ENCODE measurements around the gene SPAAR. TPM values are rescaled to one million over a fixed set of nuclear protein-coding genes. Genes with fewer than 3 reads are reported as not detected.
A peak's percentile ranks its signal among the peaks of the same experiment; 100 is the strongest.

Gene SPAAR, protein sequence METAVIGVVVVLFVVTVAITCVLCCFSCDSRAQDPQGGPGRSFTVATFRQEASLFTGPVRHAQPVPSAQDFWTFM
- 4.0 TPM for total RNA-seq

DNA sequence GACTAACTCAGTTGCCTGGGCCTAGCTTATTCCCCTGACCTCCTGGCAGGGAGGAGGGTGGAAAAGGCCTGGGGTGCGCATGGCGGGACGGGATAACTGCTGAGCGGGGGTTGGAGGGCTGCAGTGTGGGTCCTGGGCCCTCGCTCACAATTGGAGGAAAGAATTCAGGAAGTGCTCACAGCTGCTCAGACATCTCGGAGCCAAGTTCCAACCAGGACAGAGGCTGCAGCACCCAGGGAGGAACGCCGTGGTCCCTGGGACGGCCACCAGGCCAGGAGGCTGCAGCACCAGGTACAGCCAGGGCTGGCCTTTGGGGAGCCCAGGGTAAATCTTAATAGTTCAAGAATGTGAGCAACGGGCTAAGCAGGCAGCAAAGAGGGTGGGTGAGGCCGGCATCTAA lies at the start of gene SPAAR:
SPAAR (plus strand) TSS at position 217 of the 400 bp plus-strand sequence. CDS start 974 bp downstream, outside the sequence.
- intact Hi-C loops (cut with DNase I), result loop anchor here (10.0 kb wide), 3 partner anchors 254 to 414 kb away; partner anchors contain the start of genes CCDC107, CCIN, RMRP and RUSC2
- DNase-seq (ENCODE audit: low spot score in 2 of 2), result no peak
- H3K36me3 ChIP-seq, result no peaks in the 10 kb centered on the region
- no peaks in the 10 kb centered on the region for H3K27me3 ChIP-seq
- peak within 1 kb of the TSS in 1 of 2 donors; percentile 39 for H3K4me3 ChIP-seq
- H3K4me1 ChIP-seq, result peaks cover 52 to 78% of the 10 kb centered on the region in 2 donors
- TF ChIP-seq, protein P1, sequence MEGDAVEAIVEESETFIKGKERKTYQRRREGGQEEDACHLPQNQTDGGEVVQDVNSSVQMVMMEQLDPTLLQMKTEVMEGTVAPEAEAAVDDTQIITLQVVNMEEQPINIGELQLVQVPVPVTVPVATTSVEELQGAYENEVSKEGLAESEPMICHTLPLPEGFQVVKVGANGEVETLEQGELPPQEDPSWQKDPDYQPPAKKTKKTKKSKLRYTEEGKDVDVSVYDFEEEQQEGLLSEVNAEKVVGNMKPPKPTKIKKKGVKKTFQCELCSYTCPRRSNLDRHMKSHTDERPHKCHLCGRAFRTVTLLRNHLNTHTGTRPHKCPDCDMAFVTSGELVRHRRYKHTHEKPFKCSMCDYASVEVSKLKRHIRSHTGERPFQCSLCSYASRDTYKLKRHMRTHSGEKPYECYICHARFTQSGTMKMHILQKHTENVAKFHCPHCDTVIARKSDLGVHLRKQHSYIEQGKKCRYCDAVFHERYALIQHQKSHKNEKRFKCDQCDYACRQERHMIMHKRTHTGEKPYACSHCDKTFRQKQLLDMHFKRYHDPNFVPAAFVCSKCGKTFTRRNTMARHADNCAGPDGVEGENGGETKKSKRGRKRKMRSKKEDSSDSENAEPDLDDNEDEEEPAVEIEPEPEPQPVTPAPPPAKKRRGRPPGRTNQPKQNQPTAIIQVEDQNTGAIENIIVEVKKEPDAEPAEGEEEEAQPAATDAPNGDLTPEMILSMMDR (IDR thresholded peaks at IDR 0.05), result no peak
- no peaks in the 10 kb centered on the region for H3K9me3 ChIP-seq
- H3K27ac ChIP-seq, result peak within 1 kb of the TSS; percentile 84 to 98

GRCh38 chr9:35859990-35860339 lies 49.3 kb upstream of the SPAAR start:
- H3K9me3 ChIP-seq, result no peaks in the 10 kb centered on the region
- TF ChIP-seq, protein P1 (IDR thresholded peaks at IDR 0.05), result no peak
- H3K36me3 ChIP-seq, result no peaks in the 10 kb centered on the region
- H3K4me3 ChIP-seq, result no peak overlapping the region
- no peaks in the 10 kb centered on the region for H3K27me3 ChIP-seq
- H3K27ac ChIP-seq, result no peak overlapping the region
- no peak for DNase-seq (ENCODE audit: low spot score in 2 of 2)
- intact Hi-C loops (cut with DNase I), result no loop called here
- H3K4me1 ChIP-seq, result no peaks in the 10 kb centered on the region

DNA sequence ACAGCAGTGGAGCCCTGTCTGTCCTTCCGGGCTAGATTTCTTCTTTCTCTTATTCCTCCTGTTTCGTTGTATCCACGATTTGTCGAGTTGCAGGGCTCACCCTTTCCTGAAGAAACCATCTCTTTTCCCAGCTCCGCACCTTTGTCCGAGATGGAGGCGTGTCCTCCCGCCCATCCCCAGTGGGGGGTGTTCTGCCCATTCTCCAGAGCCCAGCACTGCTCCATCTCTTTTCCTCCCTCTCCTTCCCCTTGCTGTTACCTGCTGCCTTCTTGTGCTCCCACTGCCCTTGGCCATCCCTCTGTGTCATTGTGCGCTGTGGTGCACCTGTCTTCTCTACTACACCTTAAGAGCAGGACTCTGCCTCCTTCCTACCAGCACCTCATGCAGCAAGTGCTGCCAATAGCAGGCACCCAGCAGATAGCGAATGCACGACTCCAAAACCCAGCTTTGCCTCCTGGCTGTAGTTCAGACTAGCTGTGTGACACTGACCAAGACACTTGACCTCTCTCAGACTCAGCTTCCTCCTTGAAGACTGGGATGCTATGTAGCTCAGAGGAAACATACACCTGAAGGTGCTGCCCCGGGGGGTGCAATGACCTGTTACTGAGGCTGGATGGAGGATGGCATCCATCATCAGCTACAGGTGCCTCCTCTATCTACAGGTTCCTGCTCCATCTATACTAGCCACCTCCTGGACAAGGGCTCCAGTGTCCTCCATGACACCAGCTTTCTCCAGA lies 48.0 kb upstream of the SPAAR start:
- H3K27me3 ChIP-seq, result no peaks in the 10 kb centered on the region
- no peak overlapping the region for H3K4me3 ChIP-seq
- DNase-seq (ENCODE audit: low spot score in 2 of 2), result no peak
- no peaks in the 10 kb centered on the region for H3K9me3 ChIP-seq
- H3K36me3 ChIP-seq, result no peaks in the 10 kb centered on the region
- intact Hi-C loops (cut with DNase I), result no loop called here
- no peaks in the 10 kb centered on the region for H3K4me1 ChIP-seq
- H3K27ac ChIP-seq, result no peak overlapping the region
- TF ChIP-seq, protein P1 (IDR thresholded peaks at IDR 0.05), result no peak

DNA sequence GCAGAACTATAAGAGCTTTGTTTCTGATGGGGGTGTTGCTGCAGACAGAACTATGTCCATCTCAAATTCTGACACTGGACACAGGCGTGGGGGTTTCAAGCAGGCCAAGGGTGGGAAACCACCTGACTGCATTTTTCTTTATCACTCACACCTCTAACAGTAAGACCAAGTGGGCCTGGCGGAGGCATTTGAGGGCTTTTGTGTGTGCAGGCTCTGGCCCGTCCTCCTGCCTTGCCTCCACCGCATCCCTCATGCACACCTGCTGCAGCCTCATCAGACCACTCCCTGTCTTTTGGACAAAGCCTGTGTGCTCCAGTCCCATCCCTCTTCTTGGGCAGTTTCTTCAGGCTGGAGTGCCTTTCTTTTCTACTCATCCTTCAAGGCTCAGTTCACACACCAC lies 47.0 kb upstream of the SPAAR start:
- Histone ChIP-seq H3K36me3 (no peaks in the 10 kb centered on the region), H3K4me1 (no peaks in the 10 kb centered on the region), H3K27ac (no peak overlapping the region), H3K4me3 (no peak overlapping the region), H3K27me3 (no peaks in the 10 kb centered on the region), H3K9me3 (no peaks in the 10 kb centered on the region)
- intact Hi-C loops (cut with DNase I), result no loop called here
- TF ChIP-seq, protein P1 (IDR thresholded peaks at IDR 0.05), result no peak
- no peak for DNase-seq (ENCODE audit: low spot score in 2 of 2)

DNA sequence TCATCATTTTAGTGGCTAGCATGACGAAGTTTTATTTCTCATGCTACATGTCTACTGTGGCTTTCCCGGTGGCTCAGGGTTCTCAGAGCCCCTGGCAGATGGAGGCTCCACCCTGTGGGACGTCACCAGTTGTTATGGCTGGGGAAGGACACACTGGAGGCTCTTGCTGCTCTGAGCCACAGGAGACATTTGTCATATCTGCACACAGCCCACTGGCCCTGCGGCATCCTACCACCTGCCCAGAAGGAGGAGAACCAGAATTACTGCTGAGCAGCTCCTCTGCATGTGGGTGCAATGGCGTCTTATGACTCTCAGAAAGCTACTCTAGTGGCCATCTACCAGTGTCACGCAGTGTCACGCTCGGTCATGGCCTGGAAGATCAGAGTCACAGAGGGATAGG lies 45.7 kb upstream of the SPAAR start:
- intact Hi-C loops (cut with DNase I), result no loop called here
- H3K27me3 ChIP-seq, result no peaks in the 10 kb centered on the region
- DNase-seq (ENCODE audit: low spot score in 2 of 2), result no peak
- no peaks in the 10 kb centered on the region for H3K9me3 ChIP-seq
- H3K4me3 ChIP-seq, result no peak overlapping the region
- no peak overlapping the region for H3K27ac ChIP-seq
- H3K4me1 ChIP-seq, result no peaks in the 10 kb centered on the region
- no peaks in the 10 kb centered on the region for H3K36me3 ChIP-seq
- TF ChIP-seq, protein P1 (IDR thresholded peaks at IDR 0.05), result no peak
